A673 (cell line): ENCODE measurements around the gene LRRN3. TPM values are rescaled to one million over a fixed set of nuclear protein-coding genes. Genes with fewer than 3 reads are reported as not detected.

ENCODE experiments used
- BruUV-seq: library from RNA; stranded (reverse); fragments of 400-500 nt; replicated peaks from 2 replicates; lab custom pipeline; 2021; lab: Mats Ljungman, UMichigan
- CTCF ChIA-PET: fragments of 300-600 bp; sonication (Branson Sonifier 250); formaldehyde crosslinking; loops from one replicate; lab custom pipeline; 2022; ENCODE audit warnings: antibody characterized with exemption; lab: Charles Lee
- POLR2A ChIA-PET: fragments of 300-600 bp; sonication (Branson Sonifier 250); formaldehyde crosslinking; loops from one replicate; lab custom pipeline; 2022; ENCODE audit warnings: antibody characterized with exemption; ENCODE audit not compliant: low non-redundant PET; lab: Charles Lee
- DNase-seq: peaks from one replicate; pipeline ENCODE4 v3.0.0-alpha.2; 2015; ENCODE audit warnings: low spot score
- H3K27ac ChIP-seq: fragments of 200-600 bp; sonication (generic); 2 replicates; pipeline ENCODE4 v1.5.1; 2016; ENCODE audit warnings: mixed run types, low read depth, mild to moderate bottlenecking, mixed read lengths, antibody characterized with exemption, low read length; ENCODE audit not compliant: poor library complexity, severe bottlenecking
- H3K27me3 ChIP-seq: fragments of 200-600 bp; sonication (generic); replicated peaks from 2 replicates; pipeline ENCODE4 v1.6.1; 2017; ENCODE audit warnings: mixed run types, low read depth, mild to moderate bottlenecking, mixed read lengths, antibody characterized with exemption, low read length; ENCODE audit not compliant: insufficient read depth, poor library complexity
- H3K36me3 ChIP-seq: fragments of 200-600 bp; sonication (generic); 2 replicates; pipeline ENCODE4 v1.6.1; 2016; ENCODE audit warnings: mixed run types, mild to moderate bottlenecking, mixed read lengths, antibody characterized with exemption, low read length; ENCODE audit not compliant: insufficient read depth, poor library complexity, severe bottlenecking
- H3K4me1 ChIP-seq: fragments of 200-600 bp; sonication (generic); 2 replicates; pipeline ENCODE4 v1.6.1; 2017; ENCODE audit warnings: mixed run types, mild to moderate bottlenecking, mixed read lengths, antibody characterized with exemption, low read length; ENCODE audit not compliant: insufficient read depth, poor library complexity, severe bottlenecking
- H3K4me3 ChIP-seq: fragments of 200-600 bp; sonication (generic); 2 replicates; pipeline ENCODE4 v1.5.1; 2016; ENCODE audit warnings: low read depth, mixed run types, mild to moderate bottlenecking, mixed read lengths, low read length; ENCODE audit not compliant: poor library complexity, severe bottlenecking
- H3K9me3 ChIP-seq: fragments of 200-600 bp; sonication (generic); 2 replicates; pipeline ENCODE4 v1.6.1; 2016; ENCODE audit warnings: mixed run types, low read depth, mild to moderate bottlenecking, mixed read lengths, antibody characterized with exemption, low read length; ENCODE audit not compliant: poor library complexity, severe bottlenecking
- EZH2 ChIP-seq: fragments of 200-600 bp; sonication (generic); IDR thresholded peaks from 2 replicates; pipeline ENCODE4 v1.6.1; 2017; ENCODE audit warnings: borderline replicate concordance, low read depth, mild to moderate bottlenecking, mixed read lengths, antibody characterized with exemption, low read length; ENCODE audit not compliant: poor library complexity, severe bottlenecking
- intact Hi-C: fragments of 100-400 bp; cut with micrococcal nuclease; formaldehyde crosslinking; loops from one replicate; pipeline ENCODE4 v1.10.0; 2022; ENCODE audit not compliant: unreplicated experiment
- total RNA-seq: library from RNA; stranded (reverse); gene quantifications from 2 replicates; pipeline ENCODE4 v1.2.3, GENCODE V29; 2021
- TF ChIP-seq, protein P1 (sequence below): fragments of 300-800, 200-600 bp; sonication (generic); conservative IDR thresholded peaks from 2 replicates; pipeline ENCODE4 v1.5.1; 2017; ENCODE audit warnings: low read depth, mild to moderate bottlenecking, antibody characterized with exemption, low read length, moderate library complexity, mixed read lengths

LRRN3 gene
- total RNA-seq, 1 experiment from 2014 or later: not detected

DNA sequence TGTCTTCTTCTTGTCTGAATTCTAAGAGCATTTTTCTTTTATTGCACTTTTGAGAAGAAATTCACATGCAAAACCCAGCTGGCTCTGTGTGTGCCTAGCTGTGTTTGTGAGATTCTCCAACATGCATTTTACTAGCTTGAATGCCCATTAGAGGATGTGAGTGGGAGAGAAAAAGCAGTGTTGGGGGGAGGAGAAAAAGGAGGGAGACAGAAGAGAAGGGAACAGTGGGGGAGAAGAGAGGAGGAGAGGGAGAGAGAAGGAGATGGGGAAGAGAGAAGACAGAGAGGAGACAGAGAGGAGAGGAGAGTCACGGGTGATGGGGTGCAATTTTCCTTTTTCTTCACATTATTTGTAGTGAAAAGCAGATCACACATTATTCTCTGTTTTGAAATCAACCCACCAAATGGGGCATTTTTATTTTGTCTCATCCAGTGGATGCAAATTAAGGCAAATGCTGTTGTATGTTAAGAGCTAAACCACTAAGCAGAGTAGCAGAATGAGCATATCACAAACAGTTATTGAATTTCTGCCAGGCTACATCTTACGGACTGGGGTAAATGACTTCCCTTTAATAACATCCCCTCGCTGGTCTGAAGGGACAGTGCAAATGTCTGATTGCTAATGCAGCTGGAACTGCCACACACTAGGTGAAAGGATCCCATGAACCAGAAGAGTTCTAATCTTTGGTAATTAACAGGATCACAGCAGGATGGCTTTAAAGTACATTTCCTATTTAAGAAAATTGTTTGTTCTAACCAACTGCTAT, 849 bp downstream of the LRRN3 start:
- TF ChIP-seq, protein P1, sequence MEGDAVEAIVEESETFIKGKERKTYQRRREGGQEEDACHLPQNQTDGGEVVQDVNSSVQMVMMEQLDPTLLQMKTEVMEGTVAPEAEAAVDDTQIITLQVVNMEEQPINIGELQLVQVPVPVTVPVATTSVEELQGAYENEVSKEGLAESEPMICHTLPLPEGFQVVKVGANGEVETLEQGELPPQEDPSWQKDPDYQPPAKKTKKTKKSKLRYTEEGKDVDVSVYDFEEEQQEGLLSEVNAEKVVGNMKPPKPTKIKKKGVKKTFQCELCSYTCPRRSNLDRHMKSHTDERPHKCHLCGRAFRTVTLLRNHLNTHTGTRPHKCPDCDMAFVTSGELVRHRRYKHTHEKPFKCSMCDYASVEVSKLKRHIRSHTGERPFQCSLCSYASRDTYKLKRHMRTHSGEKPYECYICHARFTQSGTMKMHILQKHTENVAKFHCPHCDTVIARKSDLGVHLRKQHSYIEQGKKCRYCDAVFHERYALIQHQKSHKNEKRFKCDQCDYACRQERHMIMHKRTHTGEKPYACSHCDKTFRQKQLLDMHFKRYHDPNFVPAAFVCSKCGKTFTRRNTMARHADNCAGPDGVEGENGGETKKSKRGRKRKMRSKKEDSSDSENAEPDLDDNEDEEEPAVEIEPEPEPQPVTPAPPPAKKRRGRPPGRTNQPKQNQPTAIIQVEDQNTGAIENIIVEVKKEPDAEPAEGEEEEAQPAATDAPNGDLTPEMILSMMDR: no peak
- TF ChIP-seq EZH2: no peak
- H3K27ac ChIP-seq: no peak overlapping the region
- no TSS peak for BruUV-seq
- POLR2A ChIA-PET: no interaction called here
- H3K4me3 ChIP-seq: no peak overlapping the region
- intact Hi-C loops: loop anchor here (5.0 to 10.0 kb wide), 3 partner anchors 257 to 641 kb away; no protein-coding TSS in a partner anchor
- DNase-seq: no peak
- H3K36me3 ChIP-seq: no peaks in the 10 kb centered on the region
- H3K4me1 ChIP-seq: peaks cover 20% of the 10 kb centered on the region
- H3K27me3 ChIP-seq: no peaks in the 10 kb centered on the region
- CTCF ChIA-PET: no interaction called here
- no peaks in the 10 kb centered on the region for H3K9me3 ChIP-seq

DNA sequence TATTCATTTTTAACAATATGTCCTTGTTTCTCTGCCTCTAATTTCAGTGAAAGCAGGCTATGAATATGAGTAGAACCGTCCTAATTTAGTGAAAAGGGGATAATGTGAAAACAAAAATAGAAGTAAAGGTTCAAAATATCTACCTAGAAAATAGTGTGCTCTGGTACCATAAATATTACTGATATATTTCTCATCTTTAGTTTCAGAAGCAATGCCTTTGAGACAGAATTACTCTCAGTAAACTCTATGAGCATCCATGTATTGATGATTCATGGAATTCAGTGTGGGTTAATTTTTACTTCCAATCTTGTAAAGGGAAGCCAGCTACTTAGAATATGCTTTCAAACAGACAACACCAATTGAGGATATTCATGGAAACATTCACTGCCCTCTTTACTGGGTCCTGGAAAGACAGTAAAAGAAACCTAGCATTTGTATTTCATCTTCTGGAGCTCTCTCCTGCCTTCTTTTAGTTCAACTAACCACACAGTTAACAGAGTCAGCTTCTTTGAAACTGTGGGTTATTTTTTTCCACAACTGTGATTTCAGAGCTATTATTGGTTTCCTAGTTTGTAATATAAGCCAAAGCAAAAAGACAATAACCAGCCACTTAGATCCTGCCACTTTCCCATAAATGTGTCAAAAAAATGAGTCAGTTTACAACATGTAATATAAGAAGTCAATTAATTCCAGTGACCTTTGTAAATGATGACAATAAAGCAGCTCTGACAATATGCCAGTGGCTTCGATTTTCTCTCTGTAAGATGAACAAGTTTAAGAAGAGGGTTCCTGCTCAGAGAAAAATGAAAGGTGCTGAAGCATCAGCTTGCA, 1.7 kb downstream of the LRRN3 start:
- intact Hi-C loops: loop anchor here (5.0 to 10.0 kb wide), 3 partner anchors 258 to 640 kb away; no protein-coding TSS in a partner anchor
- Histone ChIP-seq H3K4me3 (no peak overlapping the region), H3K36me3 (no peaks in the 10 kb centered on the region), H3K9me3 (no peaks in the 10 kb centered on the region), H3K27ac (no peak overlapping the region), H3K27me3 (no peaks in the 10 kb centered on the region), H3K4me1 (peaks cover 20% of the 10 kb centered on the region)
- no TSS peak for BruUV-seq
- POLR2A ChIA-PET: no interaction called here
- no peak for DNase-seq
- TF ChIP-seq EZH2: no peak
- TF ChIP-seq, protein P1: no peak
- CTCF ChIA-PET: no interaction called here

DNA sequence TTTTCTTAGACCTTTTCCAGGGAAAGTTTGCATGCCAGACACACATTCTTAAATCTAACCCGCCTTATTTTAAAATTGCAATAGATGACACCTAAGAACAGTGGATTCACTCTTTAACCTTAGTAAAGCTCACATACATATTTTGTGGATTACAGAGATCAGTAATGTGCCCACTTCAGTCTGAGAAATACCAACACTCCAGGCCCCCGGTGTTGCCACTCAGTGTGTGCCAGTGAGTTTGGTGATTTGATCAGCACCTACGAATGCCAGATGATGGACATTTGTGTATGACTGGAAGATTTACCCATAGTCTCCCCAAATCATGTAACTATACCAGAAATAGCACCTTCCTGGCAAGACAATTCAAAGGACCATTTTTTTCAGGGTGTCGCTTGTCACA, 2.6 kb downstream of the LRRN3 start:
- no peak for TF ChIP-seq EZH2
- TF ChIP-seq, protein P1: no peak
- Histone ChIP-seq H3K9me3 (no peaks in the 10 kb centered on the region), H3K27ac (no peak overlapping the region), H3K27me3 (no peaks in the 10 kb centered on the region), H3K4me1 (peaks cover 20% of the 10 kb centered on the region), H3K36me3 (no peaks in the 10 kb centered on the region), H3K4me3 (no peak overlapping the region)
- ChIA-PET CTCF (no interaction called here), POLR2A (no interaction called here)
- intact Hi-C loops: loop anchor here (5.0 to 10.0 kb wide), 3 partner anchors 259 to 639 kb away; no protein-coding TSS in a partner anchor
- no peak for DNase-seq
- BruUV-seq: no TSS peak
